HG03460 (cell line): Measurements from ENCODE around the gene ARHGEF10L.

Source experiments
- ATAC-seq: cut with Tn5 transposase; IDR thresholded peaks from one replicate; pipeline ENCODE4 v1.9.1; 2021; ENCODE audit not compliant: unreplicated experiment

ARHGEF10L gene

DNA sequence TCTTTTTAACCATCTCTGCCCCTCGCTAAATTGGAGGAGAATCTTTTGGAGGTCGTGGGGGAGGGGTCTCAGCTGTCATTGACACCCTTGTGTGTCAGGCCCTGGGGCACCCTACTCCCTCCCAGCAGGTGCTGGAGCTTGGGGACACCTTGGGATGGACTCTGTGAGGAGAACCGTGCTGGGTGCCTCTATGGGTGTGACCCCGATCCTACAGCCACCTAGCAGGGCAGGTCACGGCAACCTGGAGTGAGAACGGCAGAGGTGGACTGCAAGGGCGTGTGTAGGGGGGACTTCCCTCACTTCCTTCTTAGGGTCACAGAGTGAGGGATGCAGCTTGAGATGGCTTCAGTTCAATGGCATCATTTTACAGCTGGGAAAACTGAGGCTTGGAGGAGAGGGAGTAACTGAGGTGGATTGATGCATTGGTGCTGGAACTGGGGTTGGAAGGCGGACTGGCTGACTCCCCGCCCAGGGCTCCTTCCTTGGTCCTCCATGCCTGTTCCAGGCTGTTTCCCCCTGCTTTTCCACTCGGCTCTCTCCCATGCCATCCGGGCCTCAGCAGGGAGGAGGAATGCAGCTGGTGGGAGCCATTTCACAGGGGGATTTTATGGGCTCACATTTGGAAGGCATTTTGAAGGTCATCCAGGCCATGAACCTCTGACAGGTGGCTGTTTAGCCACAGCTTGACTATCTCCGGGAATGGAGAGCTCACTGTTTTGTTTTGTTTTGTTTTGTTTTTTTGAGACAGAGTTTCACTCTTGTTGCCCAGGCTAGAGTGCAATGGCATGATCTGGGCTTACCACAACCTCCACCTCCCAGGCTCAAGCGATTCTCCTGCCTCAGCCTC, 18.8 kb upstream of the ARHGEF10L start:
- ATAC-seq = no peak

DNA sequence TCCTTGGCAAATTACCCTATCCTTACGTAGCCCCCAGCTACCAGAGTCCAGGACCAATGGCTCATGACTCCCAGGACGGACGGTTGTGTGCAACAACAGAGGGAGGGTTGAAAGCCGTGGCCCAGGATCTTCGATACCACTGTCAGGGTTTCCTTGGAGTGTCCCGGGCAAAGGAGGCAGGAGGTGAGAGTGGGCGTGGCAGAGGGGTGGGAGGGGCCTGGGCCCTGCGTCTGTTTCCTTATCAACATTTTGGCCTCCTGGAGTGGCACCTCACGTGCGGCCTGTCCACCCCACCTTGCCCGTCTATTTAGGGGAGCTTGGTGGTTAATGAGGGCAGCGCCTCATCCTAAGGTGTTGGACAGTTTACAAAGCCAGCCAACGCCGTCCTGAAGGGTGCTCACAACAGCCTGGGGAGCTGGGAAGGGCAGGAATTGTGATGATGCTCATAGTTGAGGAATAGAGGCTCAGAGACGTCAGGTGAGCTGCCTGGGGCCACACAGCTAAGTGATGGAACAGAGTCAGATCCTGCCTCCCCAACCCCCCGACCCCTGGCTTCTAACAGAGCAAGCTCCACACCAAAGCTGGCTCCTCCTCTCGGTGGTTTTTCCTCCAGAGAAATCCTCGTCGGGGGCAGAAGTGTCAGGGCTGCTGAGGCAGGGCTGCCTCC, 17.4 kb upstream of the ARHGEF10L start:
- ATAC-seq = no peak

DNA sequence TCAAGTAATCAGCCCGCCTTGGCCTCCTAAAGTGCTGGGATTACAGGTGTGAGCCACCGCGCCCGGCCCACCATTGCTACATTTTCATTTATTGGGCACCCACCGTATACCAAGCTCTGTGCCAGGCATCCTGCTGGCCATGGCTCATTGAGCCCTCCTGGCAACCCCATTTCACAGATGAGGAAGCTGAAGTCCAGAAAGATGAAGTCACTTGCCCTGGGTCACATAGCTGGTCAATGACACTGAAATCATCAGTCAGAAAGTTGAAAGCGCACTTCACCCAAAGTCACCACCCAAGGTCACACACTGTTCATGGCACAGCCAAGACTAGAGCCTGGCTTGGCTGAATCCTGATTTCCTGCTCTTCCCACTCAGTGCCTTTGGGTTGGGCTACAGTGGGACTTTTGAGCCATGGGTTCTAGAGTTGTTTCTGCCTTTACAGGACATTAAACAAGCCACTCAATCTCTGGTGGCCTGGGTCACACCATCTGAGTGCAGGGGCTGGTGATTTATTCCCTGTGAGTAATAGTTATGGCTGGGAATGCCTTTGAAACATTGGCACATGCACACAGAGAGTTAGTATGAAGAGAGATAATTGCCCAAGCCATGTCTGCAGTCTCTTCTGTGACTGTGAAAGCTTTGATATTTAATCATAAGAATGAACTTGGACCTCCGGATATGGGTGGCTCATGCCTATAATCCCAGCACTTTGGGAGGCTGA, 16.0 kb upstream of the ARHGEF10L start:
- no peak for ATAC-seq

DNA sequence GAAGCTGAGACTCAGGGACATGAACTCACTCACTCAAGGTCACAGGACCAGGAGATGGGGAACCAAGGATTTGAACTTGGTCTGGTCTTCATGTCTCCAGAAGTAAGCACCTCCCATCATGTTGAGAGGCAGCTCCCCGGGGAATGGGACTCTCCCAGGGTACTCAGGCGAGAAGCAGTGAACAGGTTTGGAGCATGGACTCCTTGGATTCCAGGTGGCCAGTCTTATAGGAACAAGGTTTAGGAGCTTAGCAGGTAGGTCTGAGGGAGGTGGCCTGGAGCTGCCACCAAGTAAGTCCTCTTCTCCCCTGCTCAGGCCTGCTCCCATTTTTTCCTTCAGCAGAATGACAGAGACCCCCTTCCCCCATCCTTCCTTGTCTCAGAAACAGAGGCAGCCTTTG, 14.9 kb upstream of the ARHGEF10L start:
- no peak for ATAC-seq

DNA sequence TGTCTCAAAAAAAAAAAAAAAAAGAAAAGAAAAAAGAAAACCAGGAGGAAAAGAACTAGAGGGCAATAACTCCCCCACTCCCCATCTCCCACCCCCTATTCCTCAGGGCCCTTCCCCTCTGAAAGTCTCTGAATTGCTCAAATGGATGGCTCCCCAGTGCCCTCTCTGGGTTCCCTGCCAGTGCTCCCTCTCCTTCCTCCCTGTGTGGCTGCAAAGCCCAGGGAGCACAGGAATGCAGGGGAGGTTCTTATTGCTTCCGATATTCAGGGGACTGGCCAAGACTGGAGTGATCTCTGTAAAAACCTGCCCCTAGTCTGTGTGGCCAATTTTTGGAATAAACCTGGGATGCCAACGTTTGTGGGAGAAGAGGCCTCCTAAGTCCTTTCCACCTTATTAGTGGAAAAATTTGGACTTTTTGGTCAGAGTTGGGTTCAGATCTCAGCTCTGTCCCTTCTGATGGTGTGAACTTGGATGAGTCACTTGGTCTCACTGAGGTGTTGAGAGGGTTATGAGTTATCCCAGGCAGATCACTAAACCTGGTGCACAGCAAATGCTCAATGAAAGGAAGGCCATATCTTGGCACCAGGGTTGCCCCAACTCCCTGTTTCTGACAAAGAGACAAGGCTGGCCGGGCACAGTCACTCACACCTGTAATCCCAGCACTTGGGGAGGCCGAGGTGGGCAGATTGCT, 13.4 kb upstream of the ARHGEF10L start:
- ATAC-seq = no peak

DNA sequence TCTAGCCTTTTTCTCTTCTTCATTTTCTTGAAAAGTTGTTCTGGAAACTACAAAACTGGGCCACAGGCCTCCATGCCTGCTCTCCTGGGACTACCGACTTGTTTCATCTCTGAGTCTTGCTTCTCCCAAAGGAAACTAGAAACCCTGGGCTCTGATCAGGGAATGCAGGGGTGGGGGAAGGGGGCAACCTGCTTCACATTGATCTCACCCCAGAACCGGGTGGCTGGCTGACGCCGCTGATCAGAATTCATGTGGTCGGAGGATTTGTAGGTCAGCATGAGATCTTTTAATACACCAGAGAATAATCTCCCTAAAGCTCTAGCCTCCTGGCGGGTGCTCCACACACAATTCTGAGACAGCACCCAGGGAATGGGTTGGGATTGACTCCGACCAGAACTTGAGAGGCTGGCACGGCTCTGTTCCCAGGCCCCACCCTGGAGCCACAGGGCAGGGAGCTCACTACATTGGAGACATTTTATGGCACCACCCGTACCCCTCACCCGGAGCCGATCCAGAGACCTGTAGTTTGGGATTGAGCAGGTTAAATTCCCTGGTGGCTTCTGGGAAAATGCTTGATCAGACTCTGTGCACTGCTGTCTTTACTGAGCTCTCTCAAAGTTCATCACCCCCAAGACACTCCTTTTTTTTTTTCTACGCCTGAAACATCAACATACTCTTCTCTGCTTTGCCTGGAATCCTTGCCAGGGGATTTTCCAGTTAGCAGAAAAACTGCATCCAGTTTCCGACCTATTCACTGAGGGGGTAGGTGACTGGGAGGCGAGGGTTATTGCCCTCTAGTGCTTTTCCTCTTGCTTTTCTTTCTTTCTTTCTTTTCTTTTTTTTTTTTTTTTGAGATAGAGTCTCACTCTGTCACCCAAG, 12.2 kb upstream of the ARHGEF10L start:
- ATAC-seq = no peak

DNA sequence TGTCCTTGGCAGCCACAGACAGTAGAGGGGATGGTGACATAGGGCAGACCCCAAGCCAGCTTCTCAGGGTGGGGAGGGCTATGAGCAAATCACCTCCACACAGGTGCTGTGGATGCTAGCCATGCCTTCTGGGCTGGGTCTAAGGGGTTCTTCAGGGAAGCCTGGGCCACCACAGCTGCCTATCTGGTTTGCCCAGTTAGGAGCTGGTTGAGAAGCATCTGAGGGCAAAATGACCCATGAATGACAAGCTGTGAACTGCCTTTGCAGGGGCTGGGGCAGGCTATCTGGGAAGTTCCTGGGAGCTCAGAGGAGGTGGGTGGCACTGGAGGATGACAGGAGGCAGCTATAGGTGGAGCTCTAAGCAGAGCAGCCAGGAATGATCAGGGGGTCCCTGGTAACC, 10.1 kb upstream of the ARHGEF10L start:
- ATAC-seq = no peak

DNA sequence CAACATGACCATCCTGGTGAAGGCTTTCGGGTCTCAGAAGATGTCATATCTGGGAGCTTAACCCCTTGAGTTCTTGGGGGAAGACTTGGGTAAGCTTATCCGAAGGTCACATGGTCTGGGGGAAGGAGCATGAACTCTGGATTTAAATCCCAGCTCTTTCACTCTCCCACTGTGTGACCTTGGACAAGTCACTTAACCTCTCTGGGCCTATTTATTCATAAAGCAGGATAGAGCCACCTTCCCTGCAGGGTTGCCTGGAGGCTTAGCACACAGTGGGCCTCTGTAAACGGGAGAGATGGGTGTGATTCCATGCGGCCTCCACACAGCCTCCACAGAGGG, 8.2 kb upstream of the ARHGEF10L start:
- no peak for ATAC-seq

DNA sequence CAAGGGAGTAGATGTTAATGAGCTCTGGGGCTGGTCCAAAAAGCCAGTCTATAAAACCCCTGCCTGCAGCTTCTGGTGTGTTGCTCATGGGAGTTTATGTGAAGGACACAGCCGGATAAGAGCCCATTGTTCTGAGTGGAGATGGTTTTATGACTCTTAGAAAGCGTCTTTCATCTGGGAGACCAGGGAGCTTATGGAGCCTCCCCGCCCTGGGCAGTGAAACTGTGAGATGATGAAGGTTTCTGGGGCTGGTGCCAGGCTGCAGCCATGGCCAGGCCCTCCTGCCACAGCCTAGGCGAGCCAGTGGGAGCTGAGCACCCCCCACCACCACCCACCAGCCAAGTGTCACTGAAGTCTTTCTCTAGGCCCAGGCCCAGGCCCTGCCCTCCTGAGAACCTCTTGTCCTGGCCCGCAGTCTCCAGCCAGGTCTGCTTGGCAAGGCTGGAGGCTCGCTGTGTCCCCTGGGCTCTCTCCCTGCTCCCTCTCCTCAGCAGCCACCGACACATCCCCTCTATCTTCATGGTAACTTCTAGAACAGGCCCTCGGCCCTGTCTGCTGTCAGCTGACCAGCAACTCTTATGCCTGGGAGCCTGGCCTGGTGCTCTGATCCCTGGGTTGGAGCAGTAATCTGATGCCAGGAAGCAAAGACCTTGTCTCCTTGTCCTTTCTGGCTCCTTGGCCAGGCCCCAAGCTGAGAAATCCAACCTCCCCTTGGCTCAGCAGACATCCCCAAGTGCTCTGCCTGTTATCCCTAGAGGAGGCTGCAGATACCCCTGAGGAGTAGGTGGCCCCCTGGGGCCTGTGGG, 7.6 kb upstream of the ARHGEF10L start:
- no peak for ATAC-seq

DNA sequence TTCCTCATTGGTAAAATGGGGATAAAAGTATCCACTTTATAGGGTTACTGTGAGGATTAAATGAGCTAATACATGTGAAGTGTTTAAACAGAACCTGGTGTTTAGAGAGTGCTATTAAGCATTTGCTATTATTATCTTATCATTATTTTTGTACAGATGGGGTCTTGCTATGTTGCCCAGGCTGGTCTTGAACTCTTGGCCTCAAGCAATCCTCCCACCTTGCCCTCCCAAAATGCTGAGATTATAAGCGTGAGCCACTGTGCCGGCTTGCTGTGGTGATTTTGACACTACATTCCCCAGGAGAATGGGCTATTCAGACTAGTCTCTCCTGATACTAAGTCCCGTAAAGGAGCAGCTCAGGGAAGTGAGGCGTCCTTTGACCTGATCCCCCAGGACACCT, 6.3 kb upstream of the ARHGEF10L start:
- no peak for ATAC-seq

DNA sequence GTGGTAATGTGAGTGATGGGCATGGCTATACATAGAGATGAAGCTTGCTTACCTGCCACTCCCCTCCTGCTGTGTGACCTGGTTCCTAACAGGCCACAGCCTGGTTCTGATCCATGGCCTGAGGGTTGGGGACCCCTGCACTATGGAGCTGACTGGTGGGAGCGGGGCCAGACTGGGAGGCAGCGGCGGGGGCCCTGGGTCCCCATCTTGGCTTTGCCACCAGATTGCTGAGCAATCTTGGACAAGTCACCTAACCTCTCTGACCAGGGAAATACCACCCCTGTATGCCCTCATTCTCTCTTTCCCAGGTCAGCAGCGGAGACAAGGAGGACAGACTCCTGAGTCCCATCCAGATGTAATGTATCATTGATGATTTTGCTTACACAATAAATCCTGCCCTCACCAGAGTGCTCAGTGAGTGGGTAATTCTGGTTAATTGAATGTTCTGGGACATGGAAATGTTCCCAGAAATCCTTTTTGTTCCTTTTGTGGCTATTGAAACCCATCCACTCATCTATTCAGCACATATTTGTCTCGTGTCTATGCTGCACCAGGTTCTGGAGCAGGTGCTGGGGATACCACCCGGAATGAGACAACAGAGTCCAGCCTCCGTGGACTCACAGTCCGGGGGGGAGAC, 4.1 kb upstream of the ARHGEF10L start:
- no peak for ATAC-seq

DNA sequence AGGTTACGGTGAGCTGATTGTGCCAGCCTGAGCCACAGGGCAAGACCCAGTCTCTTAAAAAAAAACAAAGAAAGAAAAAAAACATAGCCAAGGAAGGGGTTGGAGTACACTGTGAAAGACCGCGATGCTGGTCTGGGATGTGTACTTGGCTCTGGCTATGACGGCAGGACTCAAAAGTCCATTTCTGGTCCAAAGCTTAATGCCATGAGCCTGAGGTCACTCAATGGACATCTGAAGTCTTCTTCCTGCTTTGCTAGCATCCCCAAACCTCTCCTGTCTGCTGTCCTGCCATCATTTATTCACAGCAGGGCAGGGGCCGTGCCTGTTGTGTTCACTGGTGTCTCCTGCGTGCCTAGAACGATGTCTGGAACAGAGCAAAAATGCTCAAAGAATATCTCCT, 1.5 kb upstream of the ARHGEF10L start:
- no peak for ATAC-seq

DNA sequence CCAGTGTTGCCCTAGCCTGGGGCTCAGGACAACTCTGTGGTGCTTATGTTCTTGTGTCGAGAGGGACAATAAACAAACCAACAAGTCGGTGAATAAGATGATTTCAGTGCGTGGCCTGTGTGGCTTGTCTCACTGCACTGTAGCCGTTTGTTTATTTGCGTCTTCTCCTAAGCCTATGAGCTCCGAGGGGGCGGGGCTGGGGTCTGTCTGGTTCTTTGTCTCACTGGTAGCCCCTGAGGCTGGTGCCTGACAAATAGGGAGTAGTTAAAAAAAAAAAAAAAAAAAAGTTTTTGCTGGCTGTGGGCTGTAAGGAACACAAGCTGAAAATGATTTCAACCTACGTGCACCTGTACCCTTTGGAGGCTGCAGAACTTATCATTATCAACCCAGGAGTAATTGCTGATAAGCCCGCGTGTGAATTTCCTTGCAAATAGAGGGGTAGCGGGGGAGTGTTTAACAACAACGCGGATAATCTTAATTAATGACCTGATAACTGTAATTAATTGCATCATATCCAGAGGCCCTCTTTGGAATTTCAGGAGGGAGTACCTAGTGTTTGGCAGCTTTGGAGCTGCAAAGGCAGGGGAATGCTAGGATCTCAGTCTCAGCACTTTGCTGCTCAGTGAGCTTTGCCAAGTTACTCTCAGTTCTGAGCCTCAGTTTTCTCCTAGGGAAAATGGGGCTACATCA, 925 bp upstream of the ARHGEF10L start:
- no peak for ATAC-seq

DNA sequence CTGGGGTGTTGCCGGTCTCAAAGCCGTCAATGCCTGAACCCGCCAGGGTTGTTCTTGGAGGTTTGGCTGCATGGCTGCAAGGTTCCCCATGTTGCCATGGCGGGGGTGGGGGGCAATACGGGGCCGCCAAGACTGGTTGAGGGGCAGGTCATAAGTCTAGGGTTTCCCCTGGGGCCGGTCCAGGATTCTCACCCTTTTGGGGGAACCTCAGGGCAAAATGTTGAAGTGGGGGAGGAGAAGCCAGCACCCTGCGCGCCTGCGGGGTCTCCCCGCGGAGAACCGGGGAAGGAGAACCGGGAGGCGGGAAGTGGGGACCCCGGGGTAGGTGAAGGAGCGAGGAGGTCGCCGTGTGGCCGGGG, 401 bp upstream of the ARHGEF10L start:
- no peak for ATAC-seq

DNA sequence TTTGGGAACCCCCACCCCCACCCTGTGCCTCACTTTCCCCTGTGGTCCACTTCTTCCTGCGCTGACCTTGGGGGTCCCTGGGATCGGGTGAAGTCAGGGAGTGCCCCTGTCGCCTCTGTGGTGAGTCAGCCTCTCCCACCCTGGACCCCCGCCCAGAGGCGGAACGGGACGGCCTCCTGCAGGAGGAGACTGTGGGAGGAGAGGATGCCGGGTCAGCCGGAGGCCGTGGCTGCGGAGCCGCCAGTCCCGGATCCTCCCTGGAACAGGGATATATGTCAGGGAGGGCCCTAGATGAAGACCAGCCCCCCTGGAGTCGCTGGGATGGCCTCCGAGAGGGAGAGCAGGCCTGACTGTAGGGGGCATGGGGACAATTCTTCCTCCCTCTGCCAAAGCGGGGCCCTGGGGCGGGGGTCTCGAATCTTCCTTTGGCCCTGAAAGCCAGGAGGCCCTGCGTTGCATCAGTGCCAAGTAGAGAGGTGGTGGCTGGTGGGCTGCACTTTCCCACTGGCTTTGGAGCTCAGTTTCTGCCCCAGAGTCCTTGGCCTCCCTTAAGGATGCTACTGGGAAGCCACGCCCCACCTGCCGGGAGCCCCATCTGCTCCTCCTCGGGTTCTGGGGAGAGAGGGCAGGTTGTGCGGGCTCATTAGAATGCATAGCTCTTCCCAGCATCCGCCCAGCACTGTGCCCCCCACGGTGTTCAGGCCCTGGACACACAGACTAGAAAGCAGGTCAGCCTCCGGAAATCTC, 930 bp downstream of the ARHGEF10L start:
- no peak for ATAC-seq

DNA sequence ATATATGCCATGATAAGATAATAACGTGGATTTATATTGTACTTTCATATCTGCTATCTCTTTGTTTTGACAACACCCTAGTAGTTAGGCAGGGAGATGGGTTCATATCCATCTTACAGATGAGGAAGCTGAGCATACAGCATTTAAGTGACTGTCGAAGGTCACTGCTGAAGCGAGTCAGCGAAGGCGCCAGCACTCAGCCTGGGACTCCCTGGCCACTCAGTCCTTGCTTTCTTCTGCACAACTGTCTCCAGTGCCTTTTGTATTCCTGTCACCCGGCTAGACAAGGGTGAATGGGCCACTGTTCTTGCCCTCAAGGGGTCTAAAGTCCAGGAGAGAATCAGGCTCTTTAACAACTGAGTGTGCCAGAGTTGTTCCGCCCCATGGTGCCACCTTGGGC, 3.1 kb downstream of the ARHGEF10L start:
- ATAC-seq = no peak

DNA sequence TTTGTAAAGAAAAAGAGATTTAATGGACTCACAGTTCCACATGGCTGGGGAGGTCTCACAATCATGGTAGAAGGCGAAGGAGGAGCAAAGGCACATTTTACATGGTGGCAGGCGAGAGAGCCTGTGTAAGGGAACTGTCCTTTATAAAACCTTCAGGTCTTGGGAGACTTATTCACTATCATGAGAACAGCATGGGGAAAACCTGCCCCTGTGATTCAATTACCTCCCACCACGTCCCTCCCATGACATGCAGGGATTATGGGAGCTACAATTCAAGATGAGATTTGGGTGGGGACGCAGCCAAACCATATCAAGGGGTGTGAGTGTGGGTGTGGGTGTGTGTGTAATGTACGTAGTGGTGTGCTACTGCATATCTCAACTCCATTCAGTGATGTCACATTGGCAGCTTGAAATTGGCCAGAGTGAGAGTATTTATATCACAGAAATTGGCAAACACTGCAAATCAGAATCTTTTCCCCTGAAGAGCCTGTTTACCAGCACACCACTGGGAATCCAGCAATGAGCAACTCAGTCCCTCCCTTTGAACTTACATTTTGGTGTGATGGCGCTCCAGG, 5.4 kb downstream of the ARHGEF10L start:
- no peak for ATAC-seq

DNA sequence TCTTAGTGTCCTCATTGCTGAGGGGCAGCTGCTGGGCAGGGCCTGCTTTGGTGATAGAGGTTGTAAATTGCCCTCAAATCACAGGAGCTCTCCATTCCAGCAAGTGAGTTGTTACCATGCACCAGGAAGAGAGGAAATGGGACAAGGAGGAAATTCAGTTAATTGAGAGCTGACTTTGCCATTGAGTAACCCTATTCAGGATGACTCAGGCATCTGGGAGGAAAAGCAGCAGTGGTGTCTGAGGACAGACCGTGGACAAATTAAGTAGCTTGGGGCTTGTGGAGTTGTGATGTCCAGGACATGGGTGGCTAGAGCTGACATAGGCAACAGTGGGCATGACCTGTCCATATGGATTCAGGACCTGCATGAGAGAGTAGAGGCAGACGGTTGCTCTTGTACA, 5.9 kb downstream of the ARHGEF10L start:
- ATAC-seq = no peak
